GM12892 (cell line): ENCODE results near the gene PITPNM2. TPM values are rescaled to one million over a fixed set of nuclear protein-coding genes. Genes with fewer than 3 reads are reported as not detected.

Source experiments
- DNase-seq: peaks from one replicate; pipeline ENCODE4 v3.0.0; 2011; ENCODE audit not compliant: insufficient read length
- FAIRE-seq: peaks from 2 replicates; lab custom pipeline; 2011; peaks lifted over from hg19 to GRCh38; lab: Jason Lieb, UNC
- POLR2A ChIP-seq: IDR thresholded peaks from 2 replicates; pipeline ENCODE4 v1.6.1; 2011; ENCODE audit warnings: low read depth, low read length, control low read depth
- POLR2AphosphoS5 ChIP-seq: IDR thresholded peaks from 2 replicates; pipeline ENCODE4 v1.6.1; 2011; ENCODE audit warnings: low read depth, low read length, control low read depth
- TAF1 ChIP-seq: IDR thresholded peaks from 2 replicates; pipeline ENCODE4 v1.6.1; 2011; ENCODE audit warnings: low read depth, mild to moderate bottlenecking, control low read depth, low read length, borderline replicate concordance
- polyA plus RNA-seq: library from polyadenylated mRNA; unstranded; fragments of >200 nt; gene quantifications from one replicate; pipeline ENCODE4 v1.2.1, GENCODE V29; 2012; ENCODE audit warnings: missing spikeins, inconsistent platforms; ENCODE audit not compliant: missing spikeins

Gene PITPNM2
- 0.53 TPM for polyA plus RNA-seq

DNA sequence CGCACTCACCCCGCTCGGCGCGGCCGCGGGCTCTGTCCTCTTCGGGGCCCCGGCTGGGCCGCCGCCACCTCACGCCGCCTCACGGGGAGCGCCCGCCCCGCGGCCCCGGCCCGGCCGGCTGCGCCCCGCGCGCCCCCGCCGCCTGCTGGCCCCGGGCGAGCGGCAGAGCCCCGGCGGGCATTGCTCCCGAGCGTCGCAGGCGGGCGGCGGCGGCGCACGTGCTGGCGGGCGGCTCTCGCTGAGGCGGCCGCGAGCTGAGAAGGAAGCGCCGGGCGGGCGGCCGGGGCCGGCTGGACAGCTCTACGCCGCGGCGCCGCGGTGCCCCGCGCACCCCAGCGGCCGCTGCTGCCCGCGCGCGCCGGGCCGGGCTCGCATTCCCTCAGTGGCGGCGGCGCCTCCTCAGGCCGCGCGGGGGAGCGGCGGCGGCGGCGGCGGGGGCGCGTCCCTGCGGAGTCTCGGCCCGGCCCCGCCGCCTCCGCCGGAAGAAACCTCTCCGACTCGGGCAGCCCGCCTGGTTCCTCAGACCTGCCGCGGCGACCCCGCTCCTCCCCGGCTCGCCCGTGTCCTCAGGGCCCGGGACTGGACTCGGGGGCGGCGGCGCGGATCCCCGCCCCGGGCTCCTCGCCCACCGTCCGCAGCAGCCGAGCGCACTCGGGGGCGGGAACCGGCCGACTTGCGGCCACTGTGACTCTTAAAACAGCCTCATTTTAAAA lies at the start of gene PITPNM2:
PITPNM2 (minus strand) TSS at position 347 of the 713 bp plus-strand sequence. CDS start 116,500 bp downstream, outside the sequence.
- FAIRE-seq, result no peak
- peak; percentile 67 for DNase-seq
- TF ChIP-seq POLR2AphosphoS5, result no peak
- TF ChIP-seq POLR2A, result no peak
- no peak for TF ChIP-seq TAF1

DNA sequence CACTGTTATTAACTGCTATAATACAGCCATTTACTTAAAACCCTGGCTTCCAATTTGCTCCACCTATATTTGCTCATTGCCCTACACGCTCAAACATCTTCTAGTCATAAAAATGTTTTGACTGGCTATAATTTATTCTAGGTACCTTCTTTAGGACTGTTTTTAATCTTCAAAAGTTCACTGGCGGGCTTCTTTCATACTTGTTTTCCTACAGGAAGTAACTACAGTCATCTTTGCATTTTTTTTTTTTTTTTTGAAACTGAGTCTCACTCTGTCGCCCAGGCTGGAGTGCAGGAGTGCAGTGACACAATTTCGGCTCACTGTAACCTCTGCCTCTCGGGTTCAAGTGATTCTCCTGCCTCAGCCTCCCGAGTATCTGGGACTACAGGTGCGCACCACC lies 49.5 kb upstream of the PITPNM2 start:
- FAIRE-seq (no peak), DNase-seq (no peak)
- no peak for TF ChIP-seq TAF1

DNA sequence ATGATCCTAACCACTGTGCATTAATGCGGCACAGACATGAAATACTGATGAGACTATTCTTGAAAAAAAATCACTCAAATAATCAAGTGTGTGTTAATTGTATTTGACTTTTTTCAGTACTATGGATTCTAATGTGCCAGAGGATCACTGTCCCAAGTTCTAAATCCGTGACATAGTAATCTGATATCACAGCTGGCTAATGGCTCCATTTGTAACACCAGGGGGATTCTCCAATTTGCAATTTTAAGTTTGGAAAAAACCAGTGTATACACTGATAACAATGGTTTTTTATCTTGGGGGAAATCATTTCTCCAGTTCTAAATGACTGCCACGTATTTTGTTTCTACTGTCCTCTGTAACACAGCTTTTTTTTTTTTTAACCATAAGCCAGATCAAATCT lies 49.0 kb upstream of the PITPNM2 start:
- DNase-seq, result no peak
- FAIRE-seq, result no peak
- TF ChIP-seq POLR2A (no peak), TAF1 (no peak), POLR2AphosphoS5 (no peak)

DNA sequence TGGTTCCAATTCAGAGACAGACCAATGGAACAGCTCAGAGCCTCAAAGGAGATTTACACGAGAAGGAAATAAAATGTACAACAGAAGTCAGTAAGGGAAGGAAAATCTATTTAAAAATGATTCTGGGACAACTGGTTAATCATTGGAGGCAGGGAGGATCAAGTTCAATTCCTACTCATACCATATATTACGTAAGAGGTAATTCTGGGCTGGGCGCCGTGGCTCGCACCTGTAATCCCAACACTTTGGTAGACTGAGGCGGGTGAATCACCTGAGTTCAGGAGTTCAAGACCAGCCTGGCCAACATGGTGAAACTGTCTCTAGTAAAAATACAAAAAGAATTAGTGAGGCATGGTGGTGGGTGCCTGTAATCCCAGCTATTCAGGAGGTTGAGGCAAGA lies 36.7 kb upstream of the PITPNM2 start:
- FAIRE-seq (no peak), DNase-seq (no peak)
- no peak for TF ChIP-seq TAF1
- TF ChIP-seq POLR2A, result no peak
- TF ChIP-seq POLR2AphosphoS5, result no peak

DNA sequence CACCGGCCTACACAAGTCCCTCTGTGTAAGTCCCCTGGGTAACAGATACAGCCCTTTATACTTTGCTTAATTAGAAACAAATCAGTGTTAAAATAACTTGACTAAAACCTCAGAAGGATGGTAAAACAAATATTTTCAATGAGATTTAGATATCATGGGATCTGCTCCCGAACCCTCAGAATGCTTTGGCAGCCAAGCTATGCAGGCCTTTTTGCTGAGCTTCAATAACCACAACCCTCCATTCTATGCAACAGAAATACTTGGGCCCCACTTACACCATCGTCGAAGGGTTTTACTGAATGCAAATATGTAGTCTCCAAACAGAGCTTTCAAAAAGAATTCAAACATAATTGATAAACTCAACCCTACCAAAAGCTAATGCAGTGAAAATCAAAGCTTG lies 29.3 kb upstream of the PITPNM2 start:
- FAIRE-seq (no peak), DNase-seq (no peak)
- TF ChIP-seq POLR2AphosphoS5, result no peak
- no peak for TF ChIP-seq POLR2A
- TF ChIP-seq TAF1, result no peak

DNA sequence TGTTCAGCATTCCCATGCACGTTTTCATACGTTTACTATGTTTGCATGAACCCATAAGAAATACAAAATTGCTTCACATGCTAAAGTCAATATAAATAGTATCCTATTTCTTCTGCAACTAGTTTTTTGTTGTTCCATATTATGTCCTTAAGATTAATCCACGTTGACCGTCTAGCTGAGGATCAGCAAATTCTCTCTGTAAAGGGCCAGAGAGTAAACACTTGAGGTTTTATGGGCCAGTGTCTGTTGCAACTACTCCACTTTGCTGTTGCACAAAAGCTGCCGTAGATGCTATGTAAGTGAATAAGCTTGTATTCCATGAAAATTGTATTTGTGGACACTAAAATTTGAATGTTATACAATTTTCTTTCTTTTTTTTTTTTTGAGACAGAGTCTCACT lies 21.1 kb upstream of the PITPNM2 start:
- DNase-seq (no peak), FAIRE-seq (no peak)
- no peak for TF ChIP-seq TAF1
- TF ChIP-seq POLR2AphosphoS5, result no peak
- no peak for TF ChIP-seq POLR2A

DNA sequence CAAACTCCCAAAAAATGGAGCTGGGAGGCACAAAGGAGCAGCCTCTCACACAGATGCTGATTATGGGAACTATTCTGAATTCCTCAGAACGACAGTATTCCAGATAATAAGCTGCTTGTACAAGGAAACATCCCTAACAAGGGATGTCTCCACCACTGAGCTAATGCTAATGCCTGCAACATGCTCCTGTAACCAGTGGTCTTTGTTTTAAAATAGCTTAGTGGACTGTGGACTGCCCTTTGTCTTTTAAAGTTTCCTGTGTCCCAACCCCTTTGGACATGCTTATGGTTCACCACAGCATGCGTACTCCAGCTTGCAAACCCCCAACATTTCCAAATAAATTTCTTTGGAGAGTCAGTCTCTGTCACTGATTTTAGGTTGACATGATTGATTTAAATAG lies 16.4 kb upstream of the PITPNM2 start:
- no peak for FAIRE-seq
- TF ChIP-seq TAF1, result no peak
- no peak for TF ChIP-seq POLR2AphosphoS5
- no peak for TF ChIP-seq POLR2A
- no peak for DNase-seq

DNA sequence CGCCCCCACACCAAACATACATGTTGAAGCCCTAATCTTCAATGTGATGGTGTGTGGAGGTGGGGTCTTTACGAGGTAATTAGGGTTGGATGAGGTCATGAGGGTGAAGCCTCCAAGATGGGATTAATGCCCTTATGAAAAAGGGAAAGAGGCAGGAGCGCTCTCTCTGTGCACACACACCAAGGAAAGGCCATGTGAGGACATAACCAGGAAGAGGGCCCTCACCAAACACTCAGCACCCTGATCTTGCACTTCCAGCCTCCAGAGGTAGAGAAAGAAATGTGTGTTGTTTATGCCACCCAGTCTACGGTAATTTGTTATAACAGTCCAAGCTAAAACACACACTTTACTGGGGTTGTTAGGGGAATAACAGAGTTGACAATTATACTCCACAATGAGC lies 14.6 kb upstream of the PITPNM2 start:
- FAIRE-seq (no peak), DNase-seq (no peak)

DNA sequence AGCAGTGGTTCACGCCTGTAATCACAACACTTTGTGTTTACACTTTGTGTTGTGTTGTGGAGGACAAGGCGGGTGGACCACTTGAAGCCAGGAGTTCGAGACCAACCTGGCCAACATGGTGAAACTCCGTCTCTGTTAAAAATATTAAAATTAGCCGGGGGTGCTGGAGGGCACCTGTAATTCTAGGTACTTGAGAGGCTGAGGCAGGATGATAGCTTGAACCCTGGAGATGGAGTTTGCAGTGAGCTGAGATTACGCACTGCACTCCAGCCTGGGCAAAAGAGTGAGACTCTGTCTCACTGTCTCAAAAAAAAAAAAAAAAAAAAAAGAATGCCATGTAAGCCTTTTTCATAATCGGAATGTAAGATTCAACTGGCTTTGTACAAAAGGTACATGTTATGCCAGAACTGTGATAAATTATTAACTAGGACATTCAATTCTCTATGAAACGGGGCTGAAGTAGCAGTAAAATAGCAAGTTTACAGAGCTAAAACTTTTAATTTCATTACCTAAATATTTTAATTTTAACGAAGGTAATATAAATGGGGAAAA lies 13.9 kb upstream of the PITPNM2 start:
- DNase-seq (no peak), FAIRE-seq (peak; percentile 44)
- TF ChIP-seq POLR2A, result no peak
- TF ChIP-seq POLR2AphosphoS5, result no peak
- no peak for TF ChIP-seq TAF1

More for the DNA sequence above, 14.6 kb upstream of the PITPNM2 start:
- TF ChIP-seq POLR2A, result no peak
- TF ChIP-seq POLR2AphosphoS5, result no peak
- no peak for TF ChIP-seq TAF1

DNA sequence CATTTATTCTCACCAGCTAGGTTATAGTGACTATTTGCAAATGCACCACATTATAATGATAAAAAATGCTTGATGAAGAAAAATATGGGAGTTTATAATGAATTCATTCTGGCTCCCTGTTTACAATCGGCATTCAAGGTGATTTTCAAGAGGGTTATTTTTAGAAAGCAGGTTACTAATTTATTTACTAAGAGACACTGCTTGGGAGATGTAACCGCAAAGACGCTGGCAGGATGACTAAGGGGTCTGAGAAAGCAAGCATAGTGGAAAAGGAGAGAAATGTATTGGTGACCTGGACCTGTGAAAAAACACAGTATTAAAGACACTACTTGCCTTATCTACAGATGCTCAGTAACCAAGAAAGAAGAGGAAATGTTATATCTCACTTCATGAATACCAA lies 13.3 kb upstream of the PITPNM2 start:
- no peak for TF ChIP-seq POLR2AphosphoS5
- no peak for TF ChIP-seq TAF1
- TF ChIP-seq POLR2A, result no peak
- no peak for DNase-seq
- peak; percentile 14 for FAIRE-seq

DNA sequence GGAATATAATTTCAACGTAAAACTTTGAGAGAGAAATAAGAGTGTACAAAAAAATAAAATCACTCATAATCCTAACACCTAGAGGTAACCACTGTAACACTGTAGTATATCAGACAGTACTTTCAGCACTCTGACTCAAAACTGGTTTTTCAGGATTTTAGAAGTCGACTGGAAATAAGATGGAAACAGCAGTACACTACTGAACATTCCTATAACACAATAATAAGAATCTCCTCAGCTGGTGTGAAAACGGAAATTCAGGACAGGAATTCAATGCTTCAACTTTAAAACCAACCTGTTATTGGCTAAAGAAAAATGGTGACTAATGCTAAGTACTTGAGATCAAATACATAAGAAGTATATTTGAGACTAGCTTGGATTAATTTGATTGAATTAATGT lies 12.3 kb upstream of the PITPNM2 start:
- TF ChIP-seq POLR2A (no peak), TAF1 (no peak), POLR2AphosphoS5 (no peak)
- DNase-seq (no peak), FAIRE-seq (no peak)
